Smooth muscle cell of the brain vasculature (primary cell): ENCODE measurements around the gene MIA.
"Not testable (repeated sequence)": the region's sequence is repeated elsewhere in the genome, so short reads cannot be mapped to it uniquely, and the experiment has no call there.

Experiments
- DNase-seq: peaks from one replicate; pipeline ENCODE4 v3.0.0-alpha.2; 2012; ENCODE audit warnings: low read depth, low spot score

MIA gene

DNA sequence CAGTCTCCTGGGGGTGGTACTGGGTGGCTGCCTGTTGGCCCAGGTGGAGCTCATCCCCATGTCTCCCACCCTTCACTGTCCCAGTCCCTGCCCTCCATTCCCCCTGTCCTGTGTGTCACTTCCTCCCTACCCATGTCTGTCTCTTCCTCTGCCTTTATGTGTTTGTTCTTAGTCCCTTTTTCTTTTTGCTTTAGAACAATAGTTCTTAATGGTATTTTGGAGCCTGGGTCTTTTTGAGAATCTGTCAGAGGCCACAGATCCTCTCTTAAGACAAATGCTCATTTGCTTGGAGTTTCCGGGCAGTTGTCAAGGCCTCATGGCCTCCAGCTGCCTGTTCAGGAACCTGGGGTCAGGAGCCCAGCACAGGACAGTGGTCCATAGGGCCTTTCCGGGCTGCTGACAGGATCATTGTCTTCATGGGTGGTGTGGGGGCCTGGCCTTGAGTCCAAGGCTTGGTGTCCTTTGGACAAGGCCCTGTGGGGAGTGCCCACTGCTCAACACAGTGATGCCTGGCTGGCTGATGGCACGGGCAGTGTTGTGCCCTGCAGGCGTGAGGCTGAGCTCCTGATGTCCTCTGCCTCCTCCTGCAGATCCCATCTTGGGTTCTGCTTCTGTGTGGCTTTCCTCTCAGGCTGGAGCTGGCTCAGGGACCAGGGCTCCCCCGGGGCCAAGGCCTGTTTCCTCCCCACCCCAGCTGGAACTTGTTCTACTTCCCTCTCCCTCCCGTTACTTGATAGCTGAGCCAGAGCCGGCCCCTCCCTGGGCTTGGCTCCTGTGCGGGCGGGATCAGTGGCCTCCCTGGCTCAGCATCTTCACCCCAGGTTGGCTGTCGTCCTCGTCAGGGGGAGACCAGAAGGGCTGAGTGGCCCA lies 27.2 kb downstream of the MIA start:
- no peak for DNase-seq

GRCh38 chr19:40803170-40803856 lies 28.0 kb downstream of the MIA start:
- DNase-seq: no peak

DNA sequence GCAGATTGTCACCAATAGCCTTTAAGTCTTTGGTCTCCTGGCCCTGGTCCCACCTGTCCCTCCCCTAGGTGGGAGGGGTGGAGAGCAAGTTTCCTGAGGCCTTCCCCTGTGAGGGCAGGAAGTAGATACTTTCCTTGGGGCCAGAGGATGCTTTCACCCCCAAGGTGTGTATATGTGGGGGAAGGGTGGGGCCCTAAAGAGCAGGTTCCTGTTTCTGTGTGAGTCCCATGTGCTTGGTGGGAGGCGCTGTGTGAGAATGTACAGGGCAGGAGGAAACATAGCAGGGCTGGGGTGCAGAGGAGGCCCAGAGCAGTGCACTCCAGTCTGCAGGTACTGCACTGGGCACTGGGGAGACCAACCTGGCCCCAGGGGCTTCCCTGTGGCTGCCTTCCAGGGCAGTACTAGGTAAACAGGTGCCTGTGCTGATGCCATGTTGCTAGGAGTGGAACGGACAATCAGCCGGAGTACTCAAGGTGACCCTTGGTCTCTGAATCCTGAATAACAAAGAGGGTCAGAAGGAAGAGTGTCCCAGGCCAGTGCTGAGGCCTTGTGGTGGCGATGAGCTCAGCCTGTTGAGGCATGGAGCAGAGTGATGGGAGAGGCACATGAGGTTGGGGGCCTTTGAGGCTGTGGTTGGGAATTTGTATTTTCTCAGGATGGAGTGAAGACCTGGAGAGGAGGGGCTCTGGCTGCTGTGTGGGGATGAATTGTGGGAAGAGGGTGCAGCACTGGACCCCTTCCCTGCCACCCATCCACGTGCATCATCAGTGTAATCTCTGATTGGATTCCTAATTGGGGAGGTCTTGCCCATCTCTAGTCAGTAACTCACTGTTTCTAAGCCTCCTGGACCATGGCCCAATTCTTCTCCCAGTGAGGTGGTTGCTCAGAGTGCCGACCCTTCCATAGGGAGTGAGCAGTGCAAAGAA lies 28.8 kb downstream of the MIA start:
- DNase-seq: no peak

GRCh38 chr19:40804783-40805242 lies 29.5 kb downstream of the MIA start:
- no peak for DNase-seq

- DNase-seq: no peak
Observed at GRCh38 chr19:40805258-40805868, 30.0 kb downstream of the MIA start.

DNA sequence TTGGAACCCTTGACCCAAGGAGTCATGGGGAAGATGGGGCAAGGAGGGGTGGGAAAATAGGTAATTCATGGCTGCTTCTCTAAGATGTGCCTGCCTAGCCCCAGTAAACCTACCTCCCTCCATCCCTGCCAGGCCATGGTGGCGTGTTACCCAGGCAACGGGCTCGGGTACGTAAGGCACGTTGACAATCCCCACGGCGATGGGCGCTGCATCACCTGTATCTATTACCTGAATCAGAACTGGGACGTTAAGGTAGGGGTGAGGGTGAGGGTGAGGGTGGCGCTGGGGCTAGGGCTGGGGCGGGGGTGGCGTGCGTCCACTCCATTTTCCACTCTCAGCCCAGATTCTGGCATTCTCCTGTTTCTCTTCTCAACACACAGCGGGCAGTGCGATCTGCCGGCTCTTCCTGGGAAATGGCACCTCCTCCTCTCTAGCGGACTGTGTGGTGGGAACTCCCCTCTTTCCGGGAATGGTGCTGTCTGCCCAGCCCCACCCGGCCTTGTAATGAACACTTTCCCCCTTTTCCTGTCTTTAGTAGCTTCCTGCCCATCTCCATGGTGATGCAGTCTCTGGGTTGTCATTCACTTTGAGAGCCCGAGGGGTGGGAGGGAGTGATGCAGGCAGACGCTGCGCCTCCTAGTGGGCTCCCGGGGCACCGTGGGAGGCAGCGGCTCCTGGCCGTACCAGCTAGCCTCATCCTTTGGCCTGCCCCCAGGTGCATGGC lies 31.3 kb downstream of the MIA start:
- peak; percentile 89 for DNase-seq

GRCh38 chr19:40807147-40808020 lies 32.1 kb downstream of the MIA start:
- DNase-seq: no peak

- no peak for DNase-seq
Observed at GRCh38 chr19:40808021-40808325, 32.7 kb downstream of the MIA start.

- DNase-seq: no peak
Observed at GRCh38 chr19:40808497-40808896, 33.2 kb downstream of the MIA start.

- DNase-seq: no peak
Observed at GRCh38 chr19:40809358-40810086, 34.2 kb downstream of the MIA start.

- DNase-seq: no peak
Observed at GRCh38 chr19:40810160-40810559, 34.8 kb downstream of the MIA start.

GRCh38 chr19:40810649-40811408 lies 35.5 kb downstream of the MIA start:
- DNase-seq: not testable (repeated sequence)

DNA sequence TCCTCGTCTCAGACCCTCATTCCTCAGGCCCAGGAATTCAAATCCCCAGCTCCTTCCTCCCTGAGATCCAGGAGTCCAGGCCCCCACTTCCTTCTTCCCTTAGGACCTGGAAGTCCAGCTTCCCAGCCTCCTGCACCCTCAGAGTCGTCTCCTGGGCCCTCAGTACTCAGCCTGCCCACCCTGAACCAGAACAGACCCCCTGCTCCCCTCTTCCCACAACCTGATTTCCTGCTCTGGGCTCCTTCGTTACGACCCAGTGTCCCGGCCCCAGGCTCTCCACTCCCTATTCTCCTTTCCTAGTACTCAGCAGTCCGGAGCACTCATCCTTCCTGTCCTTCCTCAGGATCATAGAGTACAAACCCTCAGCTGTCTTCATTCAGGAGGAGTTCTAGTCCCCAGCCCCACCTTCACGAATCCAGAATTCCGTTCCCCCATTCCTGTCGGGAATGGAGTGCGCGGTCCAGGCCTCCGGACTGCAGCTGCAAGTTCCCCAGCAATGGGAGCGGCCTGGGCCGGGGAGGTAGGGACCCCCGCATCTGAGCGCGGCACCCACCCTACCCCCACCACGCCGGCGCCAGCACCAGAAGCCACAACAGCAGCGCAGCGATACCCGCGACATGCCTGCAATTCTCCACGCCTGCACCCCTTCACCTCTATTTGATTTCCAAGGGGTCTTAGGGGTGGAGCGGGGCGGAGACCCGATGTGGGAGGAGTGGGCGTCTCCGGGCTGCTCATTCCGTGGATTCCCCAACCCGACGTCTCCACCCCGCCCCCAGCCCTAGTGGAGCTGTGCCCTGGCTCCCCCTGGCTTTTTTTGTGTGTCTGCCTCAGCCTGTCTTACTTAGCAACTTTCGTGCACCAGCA lies 36.4 kb downstream of the MIA start:
- no peak for DNase-seq

GRCh38 chr19:40812571-40812970 lies 37.2 kb downstream of the MIA start:
- not testable (repeated sequence) for DNase-seq

- DNase-seq: no peak
Observed at GRCh38 chr19:40813182-40813581, 37.9 kb downstream of the MIA start.

GRCh38 chr19:40815223-40815622 lies 39.9 kb downstream of the MIA start:
- no peak for DNase-seq
